Measurements from ENCODE around the gene ZC3H18.

ZC3H18 gene

GRCh38 chr16:88593489-88593888 is 23.3 kb downstream of the ZC3H18 start:
- H3K27ac ChIP-seq (replicated peaks; ENCODE audit: low read length): no peak overlapping the region
- H2AK5ac ChIP-seq (ENCODE audit: low read depth, low read length): no peak overlapping the region
- no peak overlapping the region for H3K14ac ChIP-seq (ENCODE audit: low read length)
- no peak overlapping the region for H3K18ac ChIP-seq (ENCODE audit: low read length)
- no peak overlapping the region for H2BK120ac ChIP-seq (ENCODE audit: low read depth, low read length)
- WGBS, 2 donors (ENCODE audit: extremely low coverage in 2 of 2, insufficient read length in 2 of 2, insufficient replicate concordance in 1 of 2): no CpG with 5 or more reads among the region's 11 CpGs
- no peak overlapping the region for H2BK12ac ChIP-seq (ENCODE audit: low read length)
- H3K27me3 ChIP-seq (ENCODE audit: control insufficient read depth in 3 of 3, insufficient read depth in 3 of 3, low read depth in 1 of 3, low read length in 3 of 3): peaks cover 0 to 1% (median 0%) of the 10 kb centered on the region in 3 experiments
- H4K8ac ChIP-seq (ENCODE audit: low read depth, low read length): no peak overlapping the region
- H2BK15ac ChIP-seq (ENCODE audit: low read length): no peak overlapping the region
- peaks cover 34 to 79% of the 10 kb centered on the region in 2 donors for H3K36me3 ChIP-seq (replicated peaks in 1 of 2; ENCODE audit: control insufficient read depth in 2 of 2, insufficient read depth in 2 of 2, low read length in 2 of 2)
- peaks cover 4% of the 10 kb centered on the region for H3K79me1 ChIP-seq (ENCODE audit: low read depth, low read length)
- H3K9ac ChIP-seq (ENCODE audit: low read depth, low read length, poor library complexity): no peak overlapping the region
- H3K9me3 ChIP-seq (replicated peaks in 1 of 2; ENCODE audit: control insufficient read depth in 2 of 2, insufficient read depth in 1 of 2, low read depth in 1 of 2, low read length in 2 of 2): no peaks in the 10 kb centered on the region
- no peak overlapping the region for H2BK5ac ChIP-seq (ENCODE audit: low read length)
- H2AFZ ChIP-seq (ENCODE audit: low read length): no peak overlapping the region
- no peak overlapping the region for H3K4ac ChIP-seq (ENCODE audit: low read length)
- no peak overlapping the region for H3K4me2 ChIP-seq (ENCODE audit: insufficient read depth, low read length, poor library complexity, severe bottlenecking)
- H3K4me1 ChIP-seq (ENCODE audit: control insufficient read depth in 2 of 2, insufficient read depth in 1 of 2, low read depth in 1 of 2, low read length in 2 of 2): no peaks in the 10 kb centered on the region
- DNase-seq (ENCODE audit: low spot score): no peak
- H4K91ac ChIP-seq (ENCODE audit: low read depth, low read length, poor library complexity): no peak overlapping the region
- peak overlapping the region; percentile 81 for H3K23ac ChIP-seq (ENCODE audit: low read depth, low read length, poor library complexity)
- H3K4me3 ChIP-seq (ENCODE audit: low read length in 2 of 2): no peak overlapping the region

GRCh38 chr16:88593910-88594309 is 23.7 kb downstream of the ZC3H18 start:
- H3K79me1 ChIP-seq (ENCODE audit: low read depth, low read length): peaks cover 5% of the 10 kb centered on the region
- no peak for DNase-seq (ENCODE audit: low spot score)
- no peak overlapping the region for H2BK120ac ChIP-seq (ENCODE audit: low read depth, low read length)
- H2AK5ac ChIP-seq (ENCODE audit: low read depth, low read length): no peak overlapping the region
- no peak overlapping the region for H4K91ac ChIP-seq (ENCODE audit: low read depth, low read length, poor library complexity)
- H2BK15ac ChIP-seq (ENCODE audit: low read length): no peak overlapping the region
- no peaks in the 10 kb centered on the region for H3K9me3 ChIP-seq (replicated peaks in 1 of 2; ENCODE audit: control insufficient read depth in 2 of 2, insufficient read depth in 1 of 2, low read depth in 1 of 2, low read length in 2 of 2)
- H3K27me3 ChIP-seq (ENCODE audit: control insufficient read depth in 3 of 3, insufficient read depth in 3 of 3, low read depth in 1 of 3, low read length in 3 of 3): peaks cover 0 to 1% (median 0%) of the 10 kb centered on the region in 3 experiments
- peaks cover 37 to 79% of the 10 kb centered on the region in 2 donors for H3K36me3 ChIP-seq (replicated peaks in 1 of 2; ENCODE audit: control insufficient read depth in 2 of 2, insufficient read depth in 2 of 2, low read length in 2 of 2)
- no peak overlapping the region for H2BK12ac ChIP-seq (ENCODE audit: low read length)
- H3K27ac ChIP-seq (replicated peaks; ENCODE audit: low read length): no peak overlapping the region
- no peaks in the 10 kb centered on the region for H3K4me1 ChIP-seq (ENCODE audit: control insufficient read depth in 2 of 2, insufficient read depth in 1 of 2, low read depth in 1 of 2, low read length in 2 of 2)
- no peak overlapping the region for H3K4me2 ChIP-seq (ENCODE audit: insufficient read depth, low read length, poor library complexity, severe bottlenecking)
- no peak overlapping the region for H3K4ac ChIP-seq (ENCODE audit: low read length)
- no peak overlapping the region for H2AFZ ChIP-seq (ENCODE audit: low read length)
- H4K8ac ChIP-seq (ENCODE audit: low read depth, low read length): no peak overlapping the region
- no peak overlapping the region for H3K9ac ChIP-seq (ENCODE audit: low read depth, low read length, poor library complexity)
- H3K18ac ChIP-seq (ENCODE audit: low read length): no peak overlapping the region
- H3K23ac ChIP-seq (ENCODE audit: low read depth, low read length, poor library complexity): no peak overlapping the region
- H2BK5ac ChIP-seq (ENCODE audit: low read length): no peak overlapping the region
- no peak overlapping the region for H3K4me3 ChIP-seq (ENCODE audit: low read length in 2 of 2)
- H3K14ac ChIP-seq (ENCODE audit: low read length): no peak overlapping the region
- whole genome bisulfite sequencing, 2 donors (ENCODE audit: extremely low coverage in 2 of 2, insufficient read length in 2 of 2, insufficient replicate concordance in 1 of 2): no CpG with 5 or more reads among the region's 6 CpGs

- no CpG with 5 or more reads among the region's 6 CpGs for WGBS, 2 donors (ENCODE audit: extremely low coverage in 2 of 2, insufficient read length in 2 of 2, insufficient replicate concordance in 1 of 2)
- no peak overlapping the region for H2BK12ac ChIP-seq (ENCODE audit: low read length)
- peaks cover 40 to 79% of the 10 kb centered on the region in 2 donors for H3K36me3 ChIP-seq (replicated peaks in 1 of 2; ENCODE audit: control insufficient read depth in 2 of 2, insufficient read depth in 2 of 2, low read length in 2 of 2)
- H3K4me3 ChIP-seq (ENCODE audit: low read length in 2 of 2): no peak overlapping the region
- H3K9ac ChIP-seq (ENCODE audit: low read depth, low read length, poor library complexity): no peak overlapping the region
- no peak overlapping the region for H2AK5ac ChIP-seq (ENCODE audit: low read depth, low read length)
- H3K79me1 ChIP-seq (ENCODE audit: low read depth, low read length): peaks cover 9% of the 10 kb centered on the region
- DNase-seq (ENCODE audit: low spot score): no peak
- H3K18ac ChIP-seq (ENCODE audit: low read length): no peak overlapping the region
- no peaks in the 10 kb centered on the region for H3K4me1 ChIP-seq (ENCODE audit: control insufficient read depth in 2 of 2, insufficient read depth in 1 of 2, low read depth in 1 of 2, low read length in 2 of 2)
- no peak overlapping the region for H3K27ac ChIP-seq (replicated peaks; ENCODE audit: low read length)
- H2AFZ ChIP-seq (ENCODE audit: low read length): no peak overlapping the region
- no peak overlapping the region for H4K8ac ChIP-seq (ENCODE audit: low read depth, low read length)
- H3K9me3 ChIP-seq (replicated peaks in 1 of 2; ENCODE audit: control insufficient read depth in 2 of 2, insufficient read depth in 1 of 2, low read depth in 1 of 2, low read length in 2 of 2): no peaks in the 10 kb centered on the region
- no peaks in the 10 kb centered on the region for H3K27me3 ChIP-seq (ENCODE audit: control insufficient read depth in 3 of 3, insufficient read depth in 3 of 3, low read depth in 1 of 3, low read length in 3 of 3)
- H3K4me2 ChIP-seq (ENCODE audit: insufficient read depth, low read length, poor library complexity, severe bottlenecking): no peak overlapping the region
- H3K23ac ChIP-seq (ENCODE audit: low read depth, low read length, poor library complexity): no peak overlapping the region
- H2BK15ac ChIP-seq (ENCODE audit: low read length): no peak overlapping the region
- H2BK5ac ChIP-seq (ENCODE audit: low read length): no peak overlapping the region
- no peak overlapping the region for H3K14ac ChIP-seq (ENCODE audit: low read length)
- no peak overlapping the region for H2BK120ac ChIP-seq (ENCODE audit: low read depth, low read length)
- no peak overlapping the region for H3K4ac ChIP-seq (ENCODE audit: low read length)
- no peak overlapping the region for H4K91ac ChIP-seq (ENCODE audit: low read depth, low read length, poor library complexity)
These were observed 24.9 kb downstream of the ZC3H18 start for GRCh38 chr16:88595101-88595500.

- Histone ChIP-seq H3K36me3 (replicated peaks in 1 of 2; ENCODE audit: control insufficient read depth in 2 of 2, insufficient read depth in 2 of 2, low read length in 2 of 2) (peaks cover 45 to 81% of the 10 kb centered on the region in 2 donors), H2BK15ac (ENCODE audit: low read length) (no peak overlapping the region)
- no CpG with 5 or more reads among the region's 10 CpGs for WGBS, 2 donors (ENCODE audit: extremely low coverage in 2 of 2, insufficient read length in 2 of 2, insufficient replicate concordance in 1 of 2)
These were observed 25.7 kb downstream of the ZC3H18 start for GRCh38 chr16:88595921-88596320.

More at GRCh38 chr16:88595921-88596320, 25.7 kb downstream of the ZC3H18 start:
- Histone ChIP-seq H3K23ac (ENCODE audit: low read depth, low read length, poor library complexity) (no peak overlapping the region), H2BK12ac (ENCODE audit: low read length) (no peak overlapping the region), H3K4ac (ENCODE audit: low read length) (no peak overlapping the region), H3K9ac (ENCODE audit: low read depth, low read length, poor library complexity) (no peak overlapping the region), H3K27me3 (ENCODE audit: control insufficient read depth in 3 of 3, insufficient read depth in 3 of 3, low read depth in 1 of 3, low read length in 3 of 3) (no peaks in the 10 kb centered on the region), H3K4me1 (ENCODE audit: control insufficient read depth in 2 of 2, insufficient read depth in 1 of 2, low read depth in 1 of 2, low read length in 2 of 2) (no peaks in the 10 kb centered on the region), H2BK5ac (ENCODE audit: low read length) (no peak overlapping the region), H2BK120ac (ENCODE audit: low read depth, low read length) (no peak overlapping the region), H3K18ac (ENCODE audit: low read length) (no peak overlapping the region), H3K14ac (ENCODE audit: low read length) (no peak overlapping the region), H3K4me3 (ENCODE audit: low read length in 2 of 2) (no peak overlapping the region), H4K91ac (ENCODE audit: low read depth, low read length, poor library complexity) (no peak overlapping the region), H3K9me3 (replicated peaks in 1 of 2; ENCODE audit: control insufficient read depth in 2 of 2, insufficient read depth in 1 of 2, low read depth in 1 of 2, low read length in 2 of 2) (no peaks in the 10 kb centered on the region), H2AK5ac (ENCODE audit: low read depth, low read length) (no peak overlapping the region), H4K8ac (ENCODE audit: low read depth, low read length) (no peak overlapping the region), H3K27ac (replicated peaks; ENCODE audit: low read length) (no peak overlapping the region), H2AFZ (ENCODE audit: low read length) (no peak overlapping the region), H3K4me2 (ENCODE audit: insufficient read depth, low read length, poor library complexity, severe bottlenecking) (no peak overlapping the region), H3K79me1 (ENCODE audit: low read depth, low read length) (peaks cover 9% of the 10 kb centered on the region)
- DNase-seq (ENCODE audit: low spot score): no peak

Measured in neuronal stem cell (in vitro differentiated cells).